HG02970 (cell line): ENCODE data around the gene PAX2.

Experiments
- ATAC-seq: cut with Tn5 transposase; IDR thresholded peaks from one replicate; pipeline ENCODE4 v1.9.1; 2021; ENCODE audit warnings: mild to moderate bottlenecking, moderate library complexity, moderate number of reproducible peaks; ENCODE audit not compliant: unreplicated experiment, low FRiP score

Gene PAX2

GRCh38 chr10:100830728-100831111 lies 85.3 kb downstream of the PAX2 start:
- ATAC-seq = no peak

- no peak for ATAC-seq
Measured at GRCh38 chr10:100831742-100832141, 86.4 kb downstream of the PAX2 start.

GRCh38 chr10:100835810-100836209 lies 90.4 kb downstream of the PAX2 start:
- no peak for ATAC-seq

GRCh38 chr10:100836891-100837290 lies 91.5 kb downstream of the PAX2 start:
- ATAC-seq = no peak

DNA sequence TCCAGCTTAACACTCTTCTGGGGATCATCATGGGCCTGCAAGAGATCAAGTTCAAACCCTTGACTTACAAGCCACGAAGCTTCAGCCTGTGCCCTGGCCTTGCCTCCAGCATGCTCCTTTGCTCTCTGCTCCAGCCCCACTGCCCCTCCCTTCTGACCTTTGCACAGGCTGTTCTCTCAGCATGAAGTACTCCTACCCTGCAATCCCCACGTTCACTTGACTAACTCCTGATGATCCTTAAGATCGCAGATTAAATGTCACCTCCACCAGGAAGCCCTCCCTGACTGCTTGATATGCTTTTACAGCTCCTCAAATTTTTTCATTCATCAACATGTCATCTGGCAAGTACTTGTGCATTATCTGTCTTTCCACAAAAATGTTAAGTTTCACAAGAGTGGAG lies 91.9 kb downstream of the PAX2 start:
- no peak for ATAC-seq

DNA sequence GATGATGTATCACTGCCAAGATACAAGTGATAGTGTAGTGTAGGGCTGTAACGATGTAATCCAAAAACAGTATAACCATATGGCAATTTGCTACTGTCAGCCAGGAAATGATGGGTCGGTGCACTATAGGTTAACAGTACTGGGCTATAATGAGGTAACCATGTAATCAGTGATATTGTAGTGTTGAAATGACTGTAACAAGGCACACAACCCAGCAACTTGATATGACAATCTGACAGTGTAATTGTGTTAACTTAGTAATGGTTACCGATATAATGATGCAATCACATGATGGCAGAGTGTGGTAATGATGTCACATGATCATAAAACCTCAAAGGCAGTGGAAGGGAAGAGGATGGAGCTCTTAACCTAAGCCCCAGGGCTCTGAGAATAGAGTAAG lies 93.6 kb downstream of the PAX2 start:
- ATAC-seq = no peak

- no peak for ATAC-seq
Measured at GRCh38 chr10:100841528-100841927, 96.1 kb downstream of the PAX2 start.

DNA sequence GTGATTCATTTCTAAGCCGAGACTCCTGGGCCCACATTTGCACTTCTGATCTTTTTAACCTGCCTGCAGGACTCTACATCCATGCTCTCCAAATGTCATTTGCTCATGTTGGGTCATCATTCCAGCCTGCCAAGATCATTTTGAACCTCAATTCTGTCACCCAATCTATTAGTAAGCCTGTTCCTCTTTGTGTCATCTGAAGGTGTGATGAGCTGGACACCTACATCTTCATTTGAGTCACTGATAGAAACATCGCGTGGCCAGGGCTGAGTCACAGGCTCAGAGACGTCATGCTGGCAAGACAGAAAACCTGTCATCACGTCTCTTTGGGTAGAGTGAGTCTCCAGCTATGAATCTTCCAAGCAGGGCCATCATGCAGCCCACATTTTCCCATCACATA lies 102.1 kb downstream of the PAX2 start:
- no peak for ATAC-seq

DNA sequence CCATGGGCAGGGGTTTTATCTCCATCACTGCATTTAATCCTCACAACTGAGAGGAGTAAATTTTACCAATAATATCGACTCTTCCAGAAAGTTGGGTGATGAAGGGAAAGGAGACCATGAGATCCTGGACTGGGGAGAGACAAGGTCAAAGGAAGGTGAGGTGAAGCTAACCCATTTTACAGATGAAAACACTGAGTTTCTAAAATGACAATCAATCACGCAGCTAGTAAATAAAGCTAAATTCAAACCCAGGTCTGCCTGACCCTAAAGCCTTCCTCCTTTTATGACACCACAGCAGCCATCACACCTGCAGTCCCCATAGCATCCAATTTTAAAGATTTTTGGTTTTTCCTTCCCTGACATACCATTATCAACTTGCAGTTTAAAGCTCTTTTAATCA lies 103.4 kb downstream of the PAX2 start:
- no peak for ATAC-seq

DNA sequence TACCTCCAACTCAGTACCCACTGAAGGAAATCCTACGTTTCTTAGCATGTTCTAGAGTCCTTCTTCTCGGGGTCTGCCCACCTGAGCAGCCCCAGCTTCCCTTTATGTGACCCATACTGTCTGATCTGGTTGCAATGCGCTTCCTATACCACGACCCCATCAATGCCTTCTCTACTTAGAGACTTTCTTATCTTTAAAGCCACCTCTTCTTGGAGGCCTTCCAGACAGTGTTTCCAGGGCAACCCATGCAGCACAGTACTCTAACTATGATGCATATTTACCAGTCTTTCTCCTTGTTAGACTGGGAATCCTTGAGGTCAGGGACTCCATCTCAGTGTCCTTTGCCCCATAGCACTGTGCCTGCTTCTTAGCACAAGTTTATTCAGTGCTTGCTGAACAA lies 112.9 kb downstream of the PAX2 start:
- no peak for ATAC-seq

GRCh38 chr10:100858747-100859483 lies 113.5 kb downstream of the PAX2 start:
- ATAC-seq = no peak

DNA sequence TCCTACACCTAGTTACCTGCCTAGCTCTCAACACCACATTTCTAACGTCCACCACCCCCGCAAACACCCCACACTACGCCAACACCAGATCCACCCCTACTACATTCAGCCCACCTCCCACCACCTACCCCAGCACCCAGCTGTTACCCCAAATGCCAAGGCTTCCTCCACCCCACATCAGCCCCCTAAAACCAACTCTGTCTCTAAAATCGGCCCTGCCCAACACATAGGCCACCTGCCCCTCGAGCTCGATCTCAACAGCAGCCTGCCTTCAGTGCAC lies 114.0 kb downstream of the PAX2 start:
- no peak for ATAC-seq

- no peak for ATAC-seq
Measured at GRCh38 chr10:100863433-100863832, 118.1 kb downstream of the PAX2 start.

- ATAC-seq = no peak
Measured at GRCh38 chr10:100864036-100864885, 118.9 kb downstream of the PAX2 start.

DNA sequence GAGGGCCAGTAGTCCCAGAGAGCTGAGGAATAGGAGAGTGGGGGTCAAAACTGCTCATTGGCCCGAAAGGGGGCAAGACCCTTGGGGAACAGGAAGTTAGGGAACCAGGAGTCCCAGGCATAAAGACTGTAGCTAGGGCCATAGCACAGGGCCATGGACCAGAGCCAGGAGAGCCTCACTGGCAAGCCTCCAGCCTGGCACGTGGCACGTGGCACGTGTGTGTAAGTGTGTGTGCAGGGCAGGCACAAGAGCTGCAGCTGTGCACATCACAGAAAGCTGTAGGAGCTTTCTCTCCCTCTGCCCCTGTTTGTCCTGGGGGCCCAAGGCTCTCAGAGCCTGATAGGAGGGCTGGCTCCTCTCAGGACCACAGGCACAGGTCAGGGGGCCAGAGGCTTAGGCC lies 119.6 kb downstream of the PAX2 start:
- ATAC-seq = no peak

DNA sequence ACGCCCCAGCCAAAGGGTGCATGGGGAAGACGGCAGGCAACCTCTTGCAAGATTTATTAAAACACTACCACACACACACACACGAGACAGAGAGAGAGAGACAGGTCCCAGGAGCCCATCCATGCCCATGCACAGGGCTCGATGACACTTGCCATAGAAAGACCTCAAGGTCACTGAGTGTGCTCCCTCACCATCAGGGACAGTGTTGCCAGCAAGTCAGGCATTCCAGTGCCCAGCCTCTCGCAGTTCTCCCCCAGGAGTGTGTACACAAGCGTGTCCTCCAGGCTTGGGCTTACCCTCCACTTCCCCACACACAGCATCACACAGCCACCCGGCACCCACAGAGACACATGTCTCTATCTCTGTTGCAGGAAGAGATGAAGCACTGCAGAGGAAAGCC lies 120.6 kb downstream of the PAX2 start:
- no peak for ATAC-seq

DNA sequence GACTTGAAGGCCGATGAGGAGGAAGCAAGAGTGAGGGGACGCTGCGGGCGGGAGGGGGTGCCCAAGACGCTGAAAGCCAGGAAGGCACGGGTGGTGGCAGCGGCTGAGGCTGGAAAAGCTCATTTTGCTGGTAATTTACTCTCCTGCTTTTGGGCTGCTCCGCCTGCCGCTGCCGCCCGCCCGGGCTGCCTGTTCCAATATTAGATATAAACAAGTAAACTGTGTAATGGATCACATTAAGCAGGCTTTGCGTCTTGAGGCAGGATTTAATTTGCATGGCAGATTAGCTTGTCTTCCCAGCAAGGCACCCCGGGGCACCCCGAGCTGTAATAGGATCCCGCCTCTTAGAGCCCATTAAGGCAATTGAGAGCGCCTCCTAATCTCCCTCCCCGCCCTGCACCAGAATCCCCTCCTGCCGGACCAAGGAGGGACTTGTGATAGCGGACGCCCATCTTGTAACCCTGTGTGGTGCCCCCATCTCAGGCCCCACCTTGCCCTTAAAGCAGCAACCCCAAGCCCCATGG lies 121.3 kb downstream of the PAX2 start:
- ATAC-seq = no peak

GRCh38 chr10:100867261-100867963 lies 122.0 kb downstream of the PAX2 start:
- no peak for ATAC-seq

GRCh38 chr10:100868382-100868781 lies 123.0 kb downstream of the PAX2 start:
- ATAC-seq = no peak

DNA sequence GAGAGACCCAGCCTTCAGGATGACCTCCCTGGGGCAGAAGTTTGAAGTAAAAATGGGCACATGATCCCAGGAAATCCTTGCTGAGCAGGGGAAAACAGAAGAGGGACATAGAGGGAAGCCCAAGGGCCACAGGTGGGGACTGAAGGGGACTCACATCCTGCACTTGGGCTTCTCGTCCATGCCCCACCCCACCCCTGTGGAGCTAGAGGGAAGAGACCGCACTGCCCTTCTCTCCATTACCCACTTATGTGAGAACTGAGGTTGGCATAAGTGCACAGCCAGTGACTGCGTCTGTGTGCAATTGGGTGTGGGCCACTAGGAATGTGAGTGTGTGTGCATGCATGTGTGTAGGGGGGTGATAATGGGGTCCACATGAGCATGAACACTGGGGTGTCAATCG lies 124.0 kb downstream of the PAX2 start:
- no peak for ATAC-seq

- no peak for ATAC-seq
Measured at GRCh38 chr10:100872034-100872791, 126.8 kb downstream of the PAX2 start.
